ENCODE results near the gene HSPB1. TPM values are rescaled to one million over a fixed set of nuclear protein-coding genes. Genes with fewer than 3 reads are reported as not detected.

The HSPB1 gene
- total RNA-seq, 1 experiment from 2014 or later: 422 TPM

DNA sequence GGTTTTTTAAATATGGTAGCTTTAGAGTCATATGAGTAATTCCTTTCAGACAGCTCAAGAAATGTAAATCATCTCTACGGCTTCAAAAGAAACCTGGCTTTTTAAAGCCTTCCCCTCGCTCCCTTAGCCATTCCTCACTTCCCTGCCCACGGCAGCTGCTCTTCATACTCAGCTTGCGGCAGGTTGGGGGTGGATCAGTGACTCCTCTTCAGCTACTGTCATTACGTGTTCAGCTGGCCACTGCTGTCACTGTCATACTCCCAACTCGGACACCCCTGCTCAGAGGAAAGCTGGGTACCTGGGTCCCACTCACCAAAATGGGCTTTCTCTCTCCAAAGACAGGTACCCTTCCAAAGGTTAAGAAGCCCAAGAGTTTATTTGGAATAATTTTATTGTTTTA lies 49.7 kb downstream of the HSPB1 start:
- ChIA-PET POLR2A (interaction anchor here (0.6 kb wide), 1 partner anchor 28 kb away, joined by 3 read pairs; no protein-coding TSS in a partner anchor), CTCF (interaction anchor here (0.5 kb wide), 1 partner anchor 15 kb away, joined by 4 read pairs; no protein-coding TSS in a partner anchor)
- peaks cover 18% of the 10 kb centered on the region; the same call in 1 of the 2 replicates for H3K4me1 ChIP-seq (ENCODE audit: control insufficient read depth, insufficient read depth, low read length)
- DNase-seq (ENCODE audit: low read depth, low spot score): no peak
- ATAC-seq: no peak
- H3K36me3 ChIP-seq (ENCODE audit: control insufficient read depth, insufficient read depth, low read length): peaks cover 15% of the 10 kb centered on the region; the same call in 1 of the 2 replicates
- intact Hi-C loops (cut with micrococcal nuclease; ENCODE audit: unreplicated experiment) (no loop called here), in situ Hi-C loops (cut with HindIII; ENCODE audit: low pct_unique_long_range_greater_than_20kb, low sequenced_read_pairs) (no loop called here)
- no peaks in the 10 kb centered on the region for H3K9me3 ChIP-seq (ENCODE audit: control insufficient read depth, insufficient read depth, low read depth, low read length)
- H3K27ac ChIP-seq (ENCODE audit: low read length): no peak overlapping the region
- no TSS peak for BruUV-seq (replicated peaks)
- H3K27me3 ChIP-seq (ENCODE audit: control insufficient read depth, insufficient read depth, low read length): no peaks in the 10 kb centered on the region
- H3K4me3 ChIP-seq (ENCODE audit: low read depth in 2 of 2, low read length in 2 of 2): no peak overlapping the region
- TF ChIP-seq TCF7L2 (IDR thresholded peaks at IDR 0.05; ENCODE audit: low read depth, low read length): no peak
- no peak for TF ChIP-seq POLR2AphosphoS5 (IDR thresholded peaks at IDR 0.05; ENCODE audit: low read depth, low read length)
- TF ChIP-seq, protein P1, sequence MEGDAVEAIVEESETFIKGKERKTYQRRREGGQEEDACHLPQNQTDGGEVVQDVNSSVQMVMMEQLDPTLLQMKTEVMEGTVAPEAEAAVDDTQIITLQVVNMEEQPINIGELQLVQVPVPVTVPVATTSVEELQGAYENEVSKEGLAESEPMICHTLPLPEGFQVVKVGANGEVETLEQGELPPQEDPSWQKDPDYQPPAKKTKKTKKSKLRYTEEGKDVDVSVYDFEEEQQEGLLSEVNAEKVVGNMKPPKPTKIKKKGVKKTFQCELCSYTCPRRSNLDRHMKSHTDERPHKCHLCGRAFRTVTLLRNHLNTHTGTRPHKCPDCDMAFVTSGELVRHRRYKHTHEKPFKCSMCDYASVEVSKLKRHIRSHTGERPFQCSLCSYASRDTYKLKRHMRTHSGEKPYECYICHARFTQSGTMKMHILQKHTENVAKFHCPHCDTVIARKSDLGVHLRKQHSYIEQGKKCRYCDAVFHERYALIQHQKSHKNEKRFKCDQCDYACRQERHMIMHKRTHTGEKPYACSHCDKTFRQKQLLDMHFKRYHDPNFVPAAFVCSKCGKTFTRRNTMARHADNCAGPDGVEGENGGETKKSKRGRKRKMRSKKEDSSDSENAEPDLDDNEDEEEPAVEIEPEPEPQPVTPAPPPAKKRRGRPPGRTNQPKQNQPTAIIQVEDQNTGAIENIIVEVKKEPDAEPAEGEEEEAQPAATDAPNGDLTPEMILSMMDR (IDR thresholded peaks at IDR 0.05): no peak
- TF ChIP-seq, protein P2, sequence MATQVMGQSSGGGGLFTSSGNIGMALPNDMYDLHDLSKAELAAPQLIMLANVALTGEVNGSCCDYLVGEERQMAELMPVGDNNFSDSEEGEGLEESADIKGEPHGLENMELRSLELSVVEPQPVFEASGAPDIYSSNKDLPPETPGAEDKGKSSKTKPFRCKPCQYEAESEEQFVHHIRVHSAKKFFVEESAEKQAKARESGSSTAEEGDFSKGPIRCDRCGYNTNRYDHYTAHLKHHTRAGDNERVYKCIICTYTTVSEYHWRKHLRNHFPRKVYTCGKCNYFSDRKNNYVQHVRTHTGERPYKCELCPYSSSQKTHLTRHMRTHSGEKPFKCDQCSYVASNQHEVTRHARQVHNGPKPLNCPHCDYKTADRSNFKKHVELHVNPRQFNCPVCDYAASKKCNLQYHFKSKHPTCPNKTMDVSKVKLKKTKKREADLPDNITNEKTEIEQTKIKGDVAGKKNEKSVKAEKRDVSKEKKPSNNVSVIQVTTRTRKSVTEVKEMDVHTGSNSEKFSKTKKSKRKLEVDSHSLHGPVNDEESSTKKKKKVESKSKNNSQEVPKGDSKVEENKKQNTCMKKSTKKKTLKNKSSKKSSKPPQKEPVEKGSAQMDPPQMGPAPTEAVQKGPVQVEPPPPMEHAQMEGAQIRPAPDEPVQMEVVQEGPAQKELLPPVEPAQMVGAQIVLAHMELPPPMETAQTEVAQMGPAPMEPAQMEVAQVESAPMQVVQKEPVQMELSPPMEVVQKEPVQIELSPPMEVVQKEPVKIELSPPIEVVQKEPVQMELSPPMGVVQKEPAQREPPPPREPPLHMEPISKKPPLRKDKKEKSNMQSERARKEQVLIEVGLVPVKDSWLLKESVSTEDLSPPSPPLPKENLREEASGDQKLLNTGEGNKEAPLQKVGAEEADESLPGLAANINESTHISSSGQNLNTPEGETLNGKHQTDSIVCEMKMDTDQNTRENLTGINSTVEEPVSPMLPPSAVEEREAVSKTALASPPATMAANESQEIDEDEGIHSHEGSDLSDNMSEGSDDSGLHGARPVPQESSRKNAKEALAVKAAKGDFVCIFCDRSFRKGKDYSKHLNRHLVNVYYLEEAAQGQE (IDR thresholded peaks at IDR 0.05; ENCODE audit: insufficient read depth in 1 of 2, low read depth in 2 of 2, low read length in 1 of 2): no peak

DNA sequence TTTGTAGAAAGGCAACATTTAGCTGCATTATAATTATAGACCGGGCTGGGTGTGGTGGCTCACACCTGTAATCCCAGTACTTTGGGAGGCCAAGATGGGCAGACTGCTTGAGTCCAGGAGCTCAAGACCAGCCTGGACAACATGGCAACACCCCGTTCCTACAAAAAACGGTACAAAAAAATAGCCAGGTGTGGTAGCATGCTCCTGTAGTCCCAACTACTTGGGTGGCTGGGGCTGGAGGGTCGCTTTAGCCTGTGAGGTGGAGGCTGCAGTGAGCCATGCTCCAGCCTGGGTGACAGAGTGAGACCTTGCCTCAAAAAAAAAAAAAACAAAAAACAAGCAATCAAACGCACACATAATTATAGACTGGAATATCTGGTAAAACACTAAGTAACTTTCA lies 51.3 kb downstream of the HSPB1 start:
- no peak overlapping the region for H3K27ac ChIP-seq (ENCODE audit: low read length)
- no peak for DNase-seq (ENCODE audit: low read depth, low spot score)
- peaks cover 19% of the 10 kb centered on the region; the same call in 1 of the 2 replicates for H3K4me1 ChIP-seq (ENCODE audit: control insufficient read depth, insufficient read depth, low read length)
- H3K36me3 ChIP-seq (ENCODE audit: control insufficient read depth, insufficient read depth, low read length): peaks cover 19% of the 10 kb centered on the region
- H3K27me3 ChIP-seq (ENCODE audit: control insufficient read depth, insufficient read depth, low read length): no peaks in the 10 kb centered on the region
- ATAC-seq: no peak
- POLR2A ChIA-PET: interaction anchor here (0.7 kb wide), 1 partner anchor 200 kb away, joined by 7 read pairs; no protein-coding TSS in a partner anchor
- no peaks in the 10 kb centered on the region for H3K9me3 ChIP-seq (ENCODE audit: control insufficient read depth, insufficient read depth, low read depth, low read length)
- CTCF ChIA-PET: no interaction called here
- BruUV-seq (replicated peaks): no TSS peak
- TF ChIP-seq, protein P1 (IDR thresholded peaks at IDR 0.05): no peak
- TF ChIP-seq SIN3A (IDR thresholded peaks at IDR 0.05; ENCODE audit: borderline replicate concordance, insufficient read depth, low read depth, low read length): no peak
- no peak for TF ChIP-seq POLR2AphosphoS5 (IDR thresholded peaks at IDR 0.05; ENCODE audit: low read depth, low read length)
- TF ChIP-seq, protein P2 (IDR thresholded peaks at IDR 0.05; ENCODE audit: insufficient read depth in 1 of 2, low read depth in 2 of 2, low read length in 1 of 2): no peak
- no peak for TF ChIP-seq TCF7L2 (IDR thresholded peaks at IDR 0.05; ENCODE audit: low read depth, low read length)
- no peak overlapping the region for H3K4me3 ChIP-seq (ENCODE audit: low read depth in 2 of 2, low read length in 2 of 2)
- in situ Hi-C loops (cut with HindIII; ENCODE audit: low pct_unique_long_range_greater_than_20kb, low sequenced_read_pairs): no loop called here
- intact Hi-C loops (cut with micrococcal nuclease; ENCODE audit: unreplicated experiment): no loop called here

Measured in Panc1 (cell line).